Transverse colon (tissue), 4 donors: ENCODE measurements around the gene LSAMP.

Source experiments
- POLR2A ChIP-seq: fragments of 450-650 bp; IDR thresholded peaks from one replicate; pipeline ENCODE4 v1.6.1; 2016; ENCODE audit warnings: antibody characterized with exemption, mild to moderate bottlenecking, moderate library complexity
- POLR2AphosphoS5 ChIP-seq, 3 donors: sonication (generic); formaldehyde crosslinking; IDR thresholded peaks; one replicate each; pipeline ENCODE4 v1.6.1; 2016; ENCODE audit warnings: antibody characterized with exemption in 3 of 3
- TF ChIP-seq, protein P1 (sequence below), 5 experiments: fragments of 200-600 bp in 3 of 5; fragments of 450-650 bp in 2 of 5; sonication (generic) in 3 of 5; IDR thresholded peaks; 1 replicate in 2 of 5; 2 replicates in 3 of 5; pipeline ENCODE4 v1.5.1; 2016 to 2017; ENCODE audit warnings: antibody characterized with exemption in 5 of 5, inconsistent platforms in 3 of 5, mild to moderate bottlenecking in 2 of 5, moderate library complexity in 1 of 5

DNA sequence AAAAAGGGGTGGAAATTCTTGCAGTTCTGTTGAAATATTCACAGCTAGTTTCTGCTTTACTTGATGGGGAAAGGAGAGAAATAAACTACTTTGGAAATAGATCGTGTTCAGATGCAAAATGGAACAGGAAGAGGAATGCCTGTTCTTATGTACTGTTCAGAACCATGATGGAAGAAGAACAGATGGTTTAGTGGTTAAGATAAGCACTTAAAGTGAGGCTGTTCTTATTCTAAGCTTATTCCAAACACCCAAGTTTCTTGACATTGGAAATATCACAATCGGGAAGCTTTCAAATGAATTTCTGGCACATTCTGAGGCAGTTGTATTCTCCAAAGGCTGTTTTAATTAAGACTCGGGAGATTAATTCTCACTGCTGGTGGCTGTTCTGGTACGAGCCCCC, 228.5 kb downstream of the LSAMP start:
- TF ChIP-seq POLR2A (no peak), POLR2AphosphoS5 (IDR thresholded peaks at IDR 0.05) (no peak)
- TF ChIP-seq, protein P1, sequence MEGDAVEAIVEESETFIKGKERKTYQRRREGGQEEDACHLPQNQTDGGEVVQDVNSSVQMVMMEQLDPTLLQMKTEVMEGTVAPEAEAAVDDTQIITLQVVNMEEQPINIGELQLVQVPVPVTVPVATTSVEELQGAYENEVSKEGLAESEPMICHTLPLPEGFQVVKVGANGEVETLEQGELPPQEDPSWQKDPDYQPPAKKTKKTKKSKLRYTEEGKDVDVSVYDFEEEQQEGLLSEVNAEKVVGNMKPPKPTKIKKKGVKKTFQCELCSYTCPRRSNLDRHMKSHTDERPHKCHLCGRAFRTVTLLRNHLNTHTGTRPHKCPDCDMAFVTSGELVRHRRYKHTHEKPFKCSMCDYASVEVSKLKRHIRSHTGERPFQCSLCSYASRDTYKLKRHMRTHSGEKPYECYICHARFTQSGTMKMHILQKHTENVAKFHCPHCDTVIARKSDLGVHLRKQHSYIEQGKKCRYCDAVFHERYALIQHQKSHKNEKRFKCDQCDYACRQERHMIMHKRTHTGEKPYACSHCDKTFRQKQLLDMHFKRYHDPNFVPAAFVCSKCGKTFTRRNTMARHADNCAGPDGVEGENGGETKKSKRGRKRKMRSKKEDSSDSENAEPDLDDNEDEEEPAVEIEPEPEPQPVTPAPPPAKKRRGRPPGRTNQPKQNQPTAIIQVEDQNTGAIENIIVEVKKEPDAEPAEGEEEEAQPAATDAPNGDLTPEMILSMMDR (IDR thresholded peaks at IDR 0.05): no peak
